ENCODE measurements around the gene CYB561. TPM values are rescaled to one million over a fixed set of nuclear protein-coding genes. Genes with fewer than 3 reads are reported as not detected.
A peak's percentile ranks its signal among the peaks of the same experiment; 100 is the strongest.

CYB561 gene
- total and polyA plus RNA-seq, 2 donors (not counting 3 experiments of a cell fraction or from before 2014, with no cell fraction given) = 34.9 to 71.1 TPM

- DNase-seq (ENCODE audit: low read depth, low spot score) (no peak), FAIRE-seq (no peak)
- intact Hi-C loops (cut with micrococcal nuclease) = loop anchor here (5.0 kb wide), 2 partner anchors 71 to 251 kb away; no protein-coding TSS in a partner anchor
- ChIA-PET POLR2A (interaction anchor here (1.1 to 1.3 kb wide), 3 partner anchors 21 to 53 kb away, joined by 3 read pairs; no protein-coding TSS in a partner anchor), CTCF (interaction anchor here (0.6 to 15.0 kb wide), 83 partner anchors 7 to 753 kb away, joined by 3 to 540 read pairs (median 5); partner anchors contain the start of genes ACE, CCDC47, CYB561 and KCNH6)
- Histone ChIP-seq H3K27me3 (ENCODE audit: control insufficient read depth in 2 of 2, insufficient read depth in 2 of 2, low read length in 2 of 2) (no peaks in the 10 kb centered on the region), H3K4me2 (ENCODE audit: insufficient read depth, low read length) (no peak overlapping the region), H3K4me3 (replicated peaks in 1 of 3; ENCODE audit: insufficient read depth in 1 of 3, low read depth in 1 of 3, low read length in 3 of 3) (no peak overlapping the region), H4K20me1 (replicated peaks; ENCODE audit: control insufficient read depth, extremely low read depth, insufficient read depth, low read length) (no peaks in the 10 kb centered on the region), H3K9me3 (replicated peaks; ENCODE audit: control insufficient read depth, insufficient read depth, low read length) (no peaks in the 10 kb centered on the region), H3K79me2 (ENCODE audit: control insufficient read depth, insufficient read depth, low read length) (no peaks in the 10 kb centered on the region), H3K27ac (ENCODE audit: insufficient read depth, low read depth, low read length) (no peak overlapping the region), H3K9ac (replicated peaks; ENCODE audit: extremely low read depth, insufficient read depth, low read length) (no peak overlapping the region), H3K4me1 (ENCODE audit: control insufficient read depth, extremely low read depth, insufficient read depth, low read length) (peaks cover 24% of the 10 kb centered on the region), H3K9me1 (replicated peaks; ENCODE audit: control insufficient read depth, extremely low read depth, insufficient read depth, low read length) (no peaks in the 10 kb centered on the region), H3K36me3 (ENCODE audit: control insufficient read depth in 2 of 2, extremely low read depth in 1 of 2, insufficient read depth in 2 of 2, low read length in 2 of 2) (peaks cover 0 to 2% of the 10 kb centered on the region in 2 experiments), H2AFZ (ENCODE audit: low read depth, low read length) (no peak overlapping the region)
- no TSS peak for BruUV-seq (replicated peaks)
- dilution Hi-C loops (cut with MboI; ENCODE audit: extremely low pct_ligation_motif_present, low sequenced_read_pairs) = no loop called here
- TF ChIP-seq FOS (IDR thresholded peaks at IDR 0.05; ENCODE audit: borderline replicate concordance, insufficient read depth, low read length) (no peak), GATA2 (IDR thresholded peaks at IDR 0.05; ENCODE audit: insufficient read depth, insufficient read length, low read depth, low read length) (no peak), EZH2 (IDR thresholded peaks at IDR 0.05; ENCODE audit: borderline replicate concordance, low read depth, low read length, severe bottlenecking) (no peak)
Observed at GRCh38 chr17:63426041-63426916, 19.8 kb downstream of the CYB561 start.

GRCh38 chr17:63425483-63425882, 20.6 kb downstream of the CYB561 start:
- Histone ChIP-seq H3K4me1 (ENCODE audit: control insufficient read depth, extremely low read depth, insufficient read depth, low read length) (peaks cover 30% of the 10 kb centered on the region), H4K20me1 (replicated peaks; ENCODE audit: control insufficient read depth, extremely low read depth, insufficient read depth, low read length) (no peaks in the 10 kb centered on the region), H3K9me3 (replicated peaks; ENCODE audit: control insufficient read depth, insufficient read depth, low read length) (no peaks in the 10 kb centered on the region), H3K27me3 (ENCODE audit: control insufficient read depth in 2 of 2, insufficient read depth in 2 of 2, low read length in 2 of 2) (no peaks in the 10 kb centered on the region), H3K4me2 (ENCODE audit: insufficient read depth, low read length) (no peak overlapping the region), H3K4me3 (replicated peaks in 1 of 3; ENCODE audit: insufficient read depth in 1 of 3, low read depth in 1 of 3, low read length in 3 of 3) (no peak overlapping the region), H3K79me2 (ENCODE audit: control insufficient read depth, insufficient read depth, low read length) (no peaks in the 10 kb centered on the region), H3K36me3 (ENCODE audit: control insufficient read depth in 2 of 2, extremely low read depth in 1 of 2, insufficient read depth in 2 of 2, low read length in 2 of 2) (peaks cover 0 to 2% of the 10 kb centered on the region in 2 experiments), H3K27ac (ENCODE audit: insufficient read depth, low read depth, low read length) (no peak overlapping the region), H3K9ac (replicated peaks; ENCODE audit: extremely low read depth, insufficient read depth, low read length) (no peak overlapping the region), H2AFZ (ENCODE audit: low read depth, low read length) (no peak overlapping the region), H3K9me1 (replicated peaks; ENCODE audit: control insufficient read depth, extremely low read depth, insufficient read depth, low read length) (no peaks in the 10 kb centered on the region)
- dilution Hi-C loops (cut with MboI; ENCODE audit: extremely low pct_ligation_motif_present, low sequenced_read_pairs) (no loop called here), intact Hi-C loops (cut with micrococcal nuclease) (loop anchor here (1.0 to 5.0 kb wide), 8 partner anchors 22 to 271 kb away; partner anchors contain the start of gene TACO1)
- no TSS peak for BruUV-seq (replicated peaks)
- peak; percentile 90 for FAIRE-seq
- TF ChIP-seq POLR2AphosphoS5 (IDR thresholded peaks at IDR 0.05; ENCODE audit: insufficient read depth, low read depth, low read length) (no peak), CTCF (IDR thresholded peaks at IDR 0.05; ENCODE audit: extremely low read depth in 1 of 2, insufficient read depth in 1 of 2, low read depth in 1 of 2, low read length in 2 of 2) (peak; percentile 76 to 79)
- ChIA-PET CTCF (interaction anchor here (0.6 to 15.0 kb wide), 82 partner anchors 8 to 753 kb away, joined by 3 to 540 read pairs (median 5); partner anchors contain the start of genes ACE, CCDC47, CYB561 and KCNH6), POLR2A (interaction anchor here (0.7 to 1.3 kb wide), 4 partner anchors 19 to 53 kb away, joined by 3 read pairs; no protein-coding TSS in a partner anchor)
- DNase-seq (ENCODE audit: low read depth, low spot score) = peak; percentile 87

Measured in endothelial cell of umbilical vein (primary cell).